Activated CD8-positive, alpha-beta T cell treated with anti-CD3 and anti-CD28 coated beads for 36 hours (primary cell): ENCODE results near the gene EXOC4. TPM values are rescaled to one million over a fixed set of nuclear protein-coding genes. Genes with fewer than 3 reads are reported as not detected.

Source experiments
- ATAC-seq: fragments of 200-7000 bp; cut with Tn5 transposase; one replicate; pipeline ENCODE4 v1.10.0; 2021; ENCODE audit warnings: mild to moderate bottlenecking, moderate library complexity
- CTCF ChIA-PET: fragments of 350-600 bp; sonication (Branson Sonifier 250); formaldehyde crosslinking; loops from one replicate; lab custom pipeline; 2021; ENCODE audit warnings: antibody characterized with exemption; lab: Charles Lee
- POLR2A ChIA-PET: fragments of 350-600 bp; sonication (Branson Sonifier 250); formaldehyde crosslinking; loops from one replicate; lab custom pipeline; 2021; ENCODE audit warnings: antibody characterized with exemption; lab: Charles Lee
- DNase-seq: peaks from one replicate; pipeline ENCODE4 v3.0.0-alpha.2; 2020
- H3K27ac Mint-ChIP-seq: one replicate; pipeline ENCODE4 v1.8.0; 2021; ENCODE audit warnings: mild to moderate bottlenecking, mixed read lengths
- H3K27me3 Mint-ChIP-seq: one replicate; pipeline ENCODE4 v1.8.0; 2021; ENCODE audit warnings: mixed read lengths
- H3K36me3 Mint-ChIP-seq: one replicate; pipeline ENCODE4 v1.8.0; 2021; ENCODE audit warnings: low read depth, mixed read lengths
- H3K4me1 Mint-ChIP-seq: one replicate; pipeline ENCODE4 v1.8.0; 2021; ENCODE audit warnings: low read depth, mixed read lengths
- H3K4me3 Mint-ChIP-seq: one replicate; pipeline ENCODE4 v1.8.0; 2021; ENCODE audit warnings: mild to moderate bottlenecking, moderate library complexity, mixed read lengths
- H3K9me3 Mint-ChIP-seq: one replicate; pipeline ENCODE4 v1.8.0; 2021; ENCODE audit warnings: mixed read lengths
- intact Hi-C: fragments of 100-400 bp; cut with micrococcal nuclease; formaldehyde crosslinking; loops from one replicate; pipeline ENCODE4 v1.10.0; 2022
- total RNA-seq, 2 experiments: library from RNA; stranded (reverse); gene quantifications; one replicate each; pipeline ENCODE4 v1.2.3, GENCODE V29; 2021
- TF ChIP-seq, protein P1 (sequence below): fragments of 200-600 bp; IDR thresholded peaks from one replicate; pipeline ENCODE4 v1.8.0; 2022; ENCODE audit warnings: antibody characterized with exemption, mild to moderate bottlenecking

EXOC4 gene
- total RNA-seq, 2 experiments from 2014 or later: 54.1 to 61.7 TPM

DNA sequence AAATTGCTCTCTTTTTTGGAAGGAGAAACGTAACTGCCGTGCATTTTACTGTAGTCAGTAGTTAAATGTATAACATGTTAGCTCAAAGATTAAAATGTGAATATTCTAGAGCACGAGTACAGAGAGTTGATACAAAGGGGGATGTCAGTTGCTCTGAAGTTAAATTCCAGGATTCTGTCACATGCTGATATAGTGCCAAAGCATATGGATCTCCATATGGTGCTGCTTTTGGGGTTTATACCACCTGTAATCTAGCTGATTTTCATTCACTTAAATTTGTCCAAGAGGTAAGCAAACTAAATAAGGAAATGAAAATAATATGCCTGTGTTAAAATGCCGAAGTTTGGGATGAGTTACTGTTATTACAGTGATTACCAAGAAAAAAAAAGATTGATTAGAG lies 298.6 kb downstream of the EXOC4 start:
- ChIA-PET POLR2A (no interaction called here), CTCF (no interaction called here)
- TF ChIP-seq, protein P1, sequence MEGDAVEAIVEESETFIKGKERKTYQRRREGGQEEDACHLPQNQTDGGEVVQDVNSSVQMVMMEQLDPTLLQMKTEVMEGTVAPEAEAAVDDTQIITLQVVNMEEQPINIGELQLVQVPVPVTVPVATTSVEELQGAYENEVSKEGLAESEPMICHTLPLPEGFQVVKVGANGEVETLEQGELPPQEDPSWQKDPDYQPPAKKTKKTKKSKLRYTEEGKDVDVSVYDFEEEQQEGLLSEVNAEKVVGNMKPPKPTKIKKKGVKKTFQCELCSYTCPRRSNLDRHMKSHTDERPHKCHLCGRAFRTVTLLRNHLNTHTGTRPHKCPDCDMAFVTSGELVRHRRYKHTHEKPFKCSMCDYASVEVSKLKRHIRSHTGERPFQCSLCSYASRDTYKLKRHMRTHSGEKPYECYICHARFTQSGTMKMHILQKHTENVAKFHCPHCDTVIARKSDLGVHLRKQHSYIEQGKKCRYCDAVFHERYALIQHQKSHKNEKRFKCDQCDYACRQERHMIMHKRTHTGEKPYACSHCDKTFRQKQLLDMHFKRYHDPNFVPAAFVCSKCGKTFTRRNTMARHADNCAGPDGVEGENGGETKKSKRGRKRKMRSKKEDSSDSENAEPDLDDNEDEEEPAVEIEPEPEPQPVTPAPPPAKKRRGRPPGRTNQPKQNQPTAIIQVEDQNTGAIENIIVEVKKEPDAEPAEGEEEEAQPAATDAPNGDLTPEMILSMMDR: no peak
- Mint-ChIP-seq H3K27ac (no peak overlapping the region), H3K4me1 (no peaks in the 10 kb centered on the region), H3K36me3 (peaks cover 2% of the 10 kb centered on the region), H3K4me3 (no peak overlapping the region), H3K9me3 (no peaks in the 10 kb centered on the region), H3K27me3 (no peaks in the 10 kb centered on the region)
- intact Hi-C loops: no loop called here
- DNase-seq (no peak), ATAC-seq (no peak)

DNA sequence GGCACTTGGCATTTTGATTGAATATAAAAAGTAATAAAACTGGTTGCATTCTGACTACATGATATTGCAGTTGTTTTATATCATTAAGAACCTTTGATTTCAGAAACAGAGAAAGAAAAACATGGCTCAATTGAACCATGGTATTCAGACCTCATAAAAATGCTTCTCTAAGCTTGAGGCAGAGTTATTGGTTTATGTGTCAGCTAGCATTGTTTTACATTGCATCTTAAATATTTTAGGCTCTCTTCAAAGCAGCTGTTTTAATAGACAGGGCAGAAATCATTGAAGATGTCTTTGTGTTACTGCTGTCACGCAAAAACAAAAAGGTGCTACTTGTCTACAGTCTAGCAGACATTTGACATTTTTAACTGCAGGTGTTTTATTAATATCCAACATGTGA lies 299.2 kb downstream of the EXOC4 start:
- DNase-seq (no peak), ATAC-seq (no peak)
- H3K27me3 Mint-ChIP-seq: no peaks in the 10 kb centered on the region
- H3K4me3 Mint-ChIP-seq: no peak overlapping the region
- peaks cover 2% of the 10 kb centered on the region for H3K36me3 Mint-ChIP-seq
- H3K4me1 Mint-ChIP-seq: no peaks in the 10 kb centered on the region
- intact Hi-C loops: no loop called here
- no peak overlapping the region for H3K27ac Mint-ChIP-seq
- POLR2A ChIA-PET: no interaction called here
- TF ChIP-seq, protein P1: no peak
- H3K9me3 Mint-ChIP-seq: no peaks in the 10 kb centered on the region
- CTCF ChIA-PET: no interaction called here

DNA sequence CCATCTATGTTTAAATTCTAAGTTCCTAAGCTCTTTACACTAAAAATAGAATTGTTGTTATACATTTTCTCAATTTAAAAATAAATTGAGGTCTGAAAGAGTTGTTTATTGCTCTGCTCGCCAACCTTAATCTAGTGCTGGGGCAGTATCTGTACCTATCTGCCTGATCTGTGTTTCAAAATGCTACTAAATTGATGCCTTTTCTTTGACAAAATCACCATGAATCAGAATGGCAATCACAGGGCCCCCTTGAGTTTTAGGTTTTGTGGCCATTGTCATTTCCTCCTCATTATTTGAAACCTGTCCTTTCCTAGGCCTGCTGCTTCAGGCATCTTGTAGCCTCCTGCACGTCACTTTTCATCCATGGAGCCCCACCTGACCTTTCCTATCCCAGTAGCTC lies 301.5 kb downstream of the EXOC4 start:
- H3K4me1 Mint-ChIP-seq: no peaks in the 10 kb centered on the region
- H3K9me3 Mint-ChIP-seq: no peaks in the 10 kb centered on the region
- H3K4me3 Mint-ChIP-seq: no peak overlapping the region
- no peak for ATAC-seq
- ChIA-PET CTCF (no interaction called here), POLR2A (no interaction called here)
- DNase-seq: no peak
- H3K27me3 Mint-ChIP-seq: no peaks in the 10 kb centered on the region
- H3K36me3 Mint-ChIP-seq: no peaks in the 10 kb centered on the region
- intact Hi-C loops: no loop called here
- H3K27ac Mint-ChIP-seq: no peak overlapping the region
- TF ChIP-seq, protein P1: no peak

DNA sequence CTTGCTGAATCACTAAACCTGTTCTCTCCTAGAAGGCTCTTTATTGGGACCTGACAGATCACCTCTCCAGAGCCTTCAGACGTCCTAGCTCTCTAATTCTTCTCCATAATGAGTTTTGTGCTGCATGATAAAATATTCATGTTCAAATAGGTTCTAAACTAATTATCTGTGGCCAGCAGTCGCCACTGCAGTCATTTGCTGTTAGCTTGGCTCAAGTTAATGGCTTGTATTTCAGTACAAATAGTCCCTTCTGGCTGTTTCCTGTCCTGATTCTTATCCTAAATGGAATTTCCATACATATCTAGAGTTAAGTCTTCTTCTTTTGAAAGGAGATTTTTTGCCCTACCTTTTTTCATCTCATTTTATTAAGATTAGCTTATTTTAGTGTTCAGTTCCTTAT lies 303.2 kb downstream of the EXOC4 start:
- Mint-ChIP-seq H3K27ac (no peak overlapping the region), H3K27me3 (no peaks in the 10 kb centered on the region), H3K36me3 (no peaks in the 10 kb centered on the region), H3K4me3 (no peak overlapping the region), H3K4me1 (no peaks in the 10 kb centered on the region), H3K9me3 (no peaks in the 10 kb centered on the region)
- intact Hi-C loops: no loop called here
- CTCF ChIA-PET: no interaction called here
- ATAC-seq (no peak), DNase-seq (no peak)
- POLR2A ChIA-PET: no interaction called here
- TF ChIP-seq, protein P1: no peak

DNA sequence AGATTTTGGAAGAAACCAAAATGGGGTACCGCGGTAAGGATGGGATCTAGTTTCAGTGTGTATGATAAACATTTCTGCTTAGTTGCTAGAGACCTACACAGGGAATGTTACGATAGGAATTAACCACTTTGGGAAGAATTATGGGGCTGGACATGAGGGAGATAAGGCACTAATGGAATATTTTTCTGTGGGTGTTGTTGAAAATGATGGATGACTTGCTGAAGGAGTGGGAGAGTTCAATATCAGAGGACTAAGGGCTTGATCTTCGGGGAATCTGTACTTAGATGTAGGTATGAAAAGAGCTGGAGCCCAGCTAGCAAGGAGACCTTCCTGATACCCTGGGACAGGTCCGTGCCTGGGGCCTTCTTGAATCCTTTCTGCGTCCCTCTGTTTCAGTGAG lies 303.7 kb downstream of the EXOC4 start:
- Mint-ChIP-seq H3K36me3 (no peaks in the 10 kb centered on the region), H3K4me1 (no peaks in the 10 kb centered on the region), H3K27ac (no peak overlapping the region), H3K27me3 (no peaks in the 10 kb centered on the region), H3K4me3 (no peak overlapping the region), H3K9me3 (no peaks in the 10 kb centered on the region)
- ATAC-seq (no peak), DNase-seq (no peak)
- ChIA-PET POLR2A (no interaction called here), CTCF (interaction anchor here (0.7 kb wide), 1 partner anchor 12 kb away, joined by 3 read pairs; no protein-coding TSS in a partner anchor)
- TF ChIP-seq, protein P1: no peak
- intact Hi-C loops: no loop called here
